ENCODE results near the gene ADAMTSL2. TPM values are rescaled to one million over a fixed set of nuclear protein-coding genes. Genes with fewer than 3 reads are reported as not detected.

Gene ADAMTSL2
- total and polyA plus RNA-seq, 2 of the 13 experiments (the other 11 are each of a cell fraction or from before 2014, with no cell fraction given): 1.9 to 3.8 TPM

DNA sequence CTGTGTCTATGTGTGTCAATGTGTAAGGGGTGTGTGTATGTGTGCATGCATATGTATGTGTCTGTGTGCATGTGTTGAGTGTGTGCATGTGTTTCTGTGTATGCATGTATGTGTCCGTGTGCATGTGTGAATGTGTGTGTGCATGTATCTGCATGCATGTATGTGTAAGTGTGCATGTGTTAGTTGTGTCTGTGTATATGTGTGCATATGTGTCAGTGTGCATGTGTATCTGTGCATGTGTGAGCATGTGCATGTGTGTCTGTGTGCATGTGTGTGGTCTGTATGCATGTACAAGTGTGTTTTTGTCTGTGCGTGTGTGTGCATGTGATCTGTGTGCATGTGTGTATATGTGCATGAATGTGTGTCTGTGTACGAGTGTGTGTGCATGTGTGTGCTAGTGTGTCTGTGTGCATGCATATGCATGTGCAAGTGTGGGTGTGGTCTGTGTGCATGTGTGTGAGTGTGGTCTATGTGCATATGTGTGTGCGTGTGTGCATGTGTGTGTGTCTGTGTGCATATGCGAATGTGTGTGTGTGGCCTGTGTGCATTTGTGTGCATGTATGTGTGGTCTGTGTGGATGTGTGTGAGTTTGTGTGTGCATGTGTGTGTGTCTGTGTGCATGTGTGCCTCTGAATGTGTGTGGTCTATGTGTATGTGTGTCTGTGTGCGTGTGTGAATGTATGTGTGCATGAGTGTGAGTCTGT lies 65.1 kb downstream of the ADAMTSL2 start:
- Histone ChIP-seq H3K4me2 (ENCODE audit: low read depth, low read length) (no peak overlapping the region), H3K79me2 (ENCODE audit: insufficient read depth, low read length) (no peaks in the 10 kb centered on the region), H3K4me3 (replicated peaks in 1 of 3; ENCODE audit: insufficient read depth in 1 of 3, low read depth in 2 of 3, low read length in 3 of 3) (no peak overlapping the region), H3K4me1 (ENCODE audit: insufficient read depth, low read length) (no peaks in the 10 kb centered on the region), H4K20me1 (ENCODE audit: insufficient read depth, low read length) (0 out of 2 replicates have a peak, but pooled peaks cover 7% of the 10 kb centered on the region), H2AFZ (ENCODE audit: low read length) (no peak overlapping the region), H3K9me3 (ENCODE audit: low read length) (peaks cover 21% of the 10 kb centered on the region), H3K36me3 (replicated peaks in 1 of 2; ENCODE audit: control insufficient read depth in 1 of 2, insufficient read depth in 2 of 2, low read length in 2 of 2) (no peaks in the 10 kb centered on the region), H3K27me3 (ENCODE audit: control insufficient read depth in 1 of 2, insufficient read depth in 2 of 2, low read length in 2 of 2) (peaks cover 2 to 9% of the 10 kb centered on the region in 2 experiments; a peak in 3 of 5 replicates), H3K9ac (ENCODE audit: insufficient read depth, low read depth, low read length) (no peak overlapping the region), H3K27ac (ENCODE audit: extremely low read length, insufficient read depth, low read length) (no peak overlapping the region)
- CTCF ChIA-PET (ENCODE audit: low intra/inter-chr PET ratio, low total read pairs): no interaction called here
- POLR2A ChIA-PET: no interaction called here
- 55% methylated on average over 5 of the region's 6 CpGs for WGBS (ENCODE audit: low lambda C conversion rate)
- FAIRE-seq: no peak
- intact Hi-C loops (cut with micrococcal nuclease; ENCODE audit: unreplicated experiment) (no loop called here), in situ Hi-C loops (cut with HindIII; ENCODE audit: extremely low pct_ligation_motif_present, low pct_unique_long_range_greater_than_20kb) (no loop called here)
- DNase-seq (ENCODE audit: low spot score): no peak
- ATAC-seq: no peak
- BruUV-seq (replicated peaks): no TSS peak
- TF ChIP-seq, protein P1, sequence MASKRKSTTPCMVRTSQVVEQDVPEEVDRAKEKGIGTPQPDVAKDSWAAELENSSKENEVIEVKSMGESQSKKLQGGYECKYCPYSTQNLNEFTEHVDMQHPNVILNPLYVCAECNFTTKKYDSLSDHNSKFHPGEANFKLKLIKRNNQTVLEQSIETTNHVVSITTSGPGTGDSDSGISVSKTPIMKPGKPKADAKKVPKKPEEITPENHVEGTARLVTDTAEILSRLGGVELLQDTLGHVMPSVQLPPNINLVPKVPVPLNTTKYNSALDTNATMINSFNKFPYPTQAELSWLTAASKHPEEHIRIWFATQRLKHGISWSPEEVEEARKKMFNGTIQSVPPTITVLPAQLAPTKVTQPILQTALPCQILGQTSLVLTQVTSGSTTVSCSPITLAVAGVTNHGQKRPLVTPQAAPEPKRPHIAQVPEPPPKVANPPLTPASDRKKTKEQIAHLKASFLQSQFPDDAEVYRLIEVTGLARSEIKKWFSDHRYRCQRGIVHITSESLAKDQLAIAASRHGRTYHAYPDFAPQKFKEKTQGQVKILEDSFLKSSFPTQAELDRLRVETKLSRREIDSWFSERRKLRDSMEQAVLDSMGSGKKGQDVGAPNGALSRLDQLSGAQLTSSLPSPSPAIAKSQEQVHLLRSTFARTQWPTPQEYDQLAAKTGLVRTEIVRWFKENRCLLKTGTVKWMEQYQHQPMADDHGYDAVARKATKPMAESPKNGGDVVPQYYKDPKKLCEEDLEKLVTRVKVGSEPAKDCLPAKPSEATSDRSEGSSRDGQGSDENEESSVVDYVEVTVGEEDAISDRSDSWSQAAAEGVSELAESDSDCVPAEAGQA (IDR thresholded peaks at IDR 0.05; ENCODE audit: low read depth): no peak
- TF ChIP-seq, protein P1 (CRISPR knock-in tag; IDR thresholded peaks at IDR 0.05; ENCODE audit: borderline replicate concordance): no peak
- TF ChIP-seq, protein P2, sequence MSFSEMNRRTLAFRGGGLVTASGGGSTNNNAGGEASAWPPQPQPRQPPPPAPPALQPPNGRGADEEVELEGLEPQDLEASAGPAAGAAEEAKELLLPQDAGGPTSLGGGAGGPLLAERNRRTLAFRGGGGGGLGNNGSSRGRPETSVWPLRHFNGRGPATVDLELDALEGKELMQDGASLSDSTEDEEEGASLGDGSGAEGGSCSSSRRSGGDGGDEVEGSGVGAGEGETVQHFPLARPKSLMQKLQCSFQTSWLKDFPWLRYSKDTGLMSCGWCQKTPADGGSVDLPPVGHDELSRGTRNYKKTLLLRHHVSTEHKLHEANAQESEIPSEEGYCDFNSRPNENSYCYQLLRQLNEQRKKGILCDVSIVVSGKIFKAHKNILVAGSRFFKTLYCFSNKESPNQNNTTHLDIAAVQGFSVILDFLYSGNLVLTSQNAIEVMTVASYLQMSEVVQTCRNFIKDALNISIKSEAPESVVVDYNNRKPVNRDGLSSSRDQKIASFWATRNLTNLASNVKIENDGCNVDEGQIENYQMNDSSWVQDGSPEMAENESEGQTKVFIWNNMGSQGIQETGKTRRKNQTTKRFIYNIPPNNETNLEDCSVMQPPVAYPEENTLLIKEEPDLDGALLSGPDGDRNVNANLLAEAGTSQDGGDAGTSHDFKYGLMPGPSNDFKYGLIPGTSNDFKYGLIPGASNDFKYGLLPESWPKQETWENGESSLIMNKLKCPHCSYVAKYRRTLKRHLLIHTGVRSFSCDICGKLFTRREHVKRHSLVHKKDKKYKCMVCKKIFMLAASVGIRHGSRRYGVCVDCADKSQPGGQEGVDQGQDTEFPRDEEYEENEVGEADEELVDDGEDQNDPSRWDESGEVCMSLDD (CRISPR knock-in tag; IDR thresholded peaks at IDR 0.05; ENCODE audit: borderline replicate concordance): no peak
- TF ChIP-seq EEA1 (CRISPR knock-in tag; IDR thresholded peaks at IDR 0.05; ENCODE audit: borderline replicate concordance): no peak
- TF ChIP-seq MTA3 (CRISPR knock-in tag; IDR thresholded peaks at IDR 0.05): no peak
- TF ChIP-seq IRX3 (CRISPR knock-in tag; IDR thresholded peaks at IDR 0.05; ENCODE audit: borderline replicate concordance, low read depth): no peak
- TF ChIP-seq ZNF383 (CRISPR knock-in tag; IDR thresholded peaks at IDR 0.05; ENCODE audit: borderline replicate concordance): no peak
- TF ChIP-seq ZNF142 (CRISPR knock-in tag; IDR thresholded peaks at IDR 0.05): no peak
